Measurements from ENCODE around the gene DDR1. TPM values are rescaled to one million over a fixed set of nuclear protein-coding genes. Genes with fewer than 3 reads are reported as not detected.

The DDR1 gene
- polyA plus RNA-seq, 1 donor (not counting 4 experiments of a cell fraction or from before 2014, with no cell fraction given): 104 TPM

GRCh38 chr6:30841644-30842504, 42.4 kb upstream of the DDR1 start:
- Histone ChIP-seq H3K27me3 (ENCODE audit: control insufficient read depth, extremely low read depth, insufficient read depth, low read length) (no peaks in the 10 kb centered on the region), H3K9me3 (ENCODE audit: control insufficient read depth, low read depth, low read length) (no peaks in the 10 kb centered on the region), H3K27ac (ENCODE audit: control insufficient read depth, insufficient read depth, low read length) (no peak overlapping the region), H3K79me2 (ENCODE audit: control insufficient read depth, insufficient read depth, low read length) (no peaks in the 10 kb centered on the region), H3K36me3 (ENCODE audit: control insufficient read depth in 2 of 2, extremely low read depth in 1 of 2, insufficient read depth in 2 of 2, low read length in 2 of 2) (no peaks in the 10 kb centered on the region), H3K4me1 (ENCODE audit: control insufficient read depth, extremely low read depth, insufficient read depth, low read length) (peaks cover 21% of the 10 kb centered on the region), H2AFZ (ENCODE audit: control insufficient read depth, low read length) (no peak overlapping the region), H3K4me3 (ENCODE audit: control insufficient read depth in 2 of 3, extremely low read depth in 1 of 3, insufficient read depth in 2 of 3, low read depth in 1 of 3, low read length in 3 of 3) (no peak overlapping the region), H4K20me1 (ENCODE audit: control insufficient read depth, extremely low read depth, insufficient read depth, low read length) (no peaks in the 10 kb centered on the region), H3K4me2 (ENCODE audit: control insufficient read depth, extremely low read depth, insufficient read depth, low read depth, low read length) (no peak overlapping the region), H3K9me1 (ENCODE audit: control insufficient read depth, extremely low read depth, insufficient read depth, low read length) (no peaks in the 10 kb centered on the region), H3K9ac (ENCODE audit: control insufficient read depth, extremely low read depth, insufficient read depth, low read length) (no peak overlapping the region)
- dilution Hi-C loops (cut with MboI; ENCODE audit: extremely low pct_ligation_motif_present, low sequenced_read_pairs): no loop called here
- FAIRE-seq (no peak), DNase-seq (ENCODE audit: low read depth, low spot score) (no peak)
- TF ChIP-seq CTCF (optimal IDR thresholded peaks at IDR 0.05 in 1 of 3, IDR thresholded peaks at IDR 0.05 in 1 of 3, conservative IDR thresholded peaks at IDR 0.05 in 1 of 3; ENCODE audit: extremely low read depth in 1 of 3, insufficient read depth in 2 of 3, low read length in 3 of 3): no peak

- Histone ChIP-seq H3K36me3 (ENCODE audit: control insufficient read depth in 2 of 2, extremely low read depth in 1 of 2, insufficient read depth in 2 of 2, low read length in 2 of 2) (no peaks in the 10 kb centered on the region), H2AFZ (ENCODE audit: control insufficient read depth, low read length) (peak overlapping the region; percentile 77), H4K20me1 (ENCODE audit: control insufficient read depth, extremely low read depth, insufficient read depth, low read length) (no peaks in the 10 kb centered on the region), H3K27me3 (ENCODE audit: control insufficient read depth, extremely low read depth, insufficient read depth, low read length) (no peaks in the 10 kb centered on the region), H3K79me2 (ENCODE audit: control insufficient read depth, insufficient read depth, low read length) (no peaks in the 10 kb centered on the region), H3K4me1 (ENCODE audit: control insufficient read depth, extremely low read depth, insufficient read depth, low read length) (peaks cover 31% of the 10 kb centered on the region), H3K9me3 (ENCODE audit: control insufficient read depth, low read depth, low read length) (no peaks in the 10 kb centered on the region), H3K27ac (ENCODE audit: control insufficient read depth, insufficient read depth, low read length) (no peak overlapping the region), H3K4me2 (ENCODE audit: control insufficient read depth, extremely low read depth, insufficient read depth, low read depth, low read length) (no peak overlapping the region), H3K9me1 (ENCODE audit: control insufficient read depth, extremely low read depth, insufficient read depth, low read length) (no peaks in the 10 kb centered on the region), H3K9ac (ENCODE audit: control insufficient read depth, extremely low read depth, insufficient read depth, low read length) (no peak overlapping the region), H3K4me3 (ENCODE audit: control insufficient read depth in 2 of 3, extremely low read depth in 1 of 3, insufficient read depth in 2 of 3, low read depth in 1 of 3, low read length in 3 of 3) (no peak overlapping the region)
- DNase-seq (ENCODE audit: low read depth, low spot score) (no peak), FAIRE-seq (no peak)
- dilution Hi-C loops (cut with MboI; ENCODE audit: extremely low pct_ligation_motif_present, low sequenced_read_pairs): no loop called here
- TF ChIP-seq CTCF (optimal IDR thresholded peaks at IDR 0.05 in 1 of 3, IDR thresholded peaks at IDR 0.05 in 1 of 3, conservative IDR thresholded peaks at IDR 0.05 in 1 of 3; ENCODE audit: extremely low read depth in 1 of 3, insufficient read depth in 2 of 3, low read length in 3 of 3) (no peak), EZH2 (IDR thresholded peaks at IDR 0.05; ENCODE audit: low read length) (no peak)
Observed at GRCh38 chr6:30842754-30843610, 41.3 kb upstream of the DDR1 start.
